HG03135 (cell line): ENCODE data around the gene GOLGA8N.
A peak's percentile ranks its signal among the peaks of the same experiment; 100 is the strongest.
"Not testable (repeated sequence)": the region's sequence is repeated elsewhere in the genome, so short reads cannot be mapped to it uniquely, and the experiment has no call there.

Experiments used
- ATAC-seq: cut with Tn5 transposase; IDR thresholded peaks from one replicate; pipeline ENCODE4 v1.9.1; 2021; ENCODE audit warnings: mild to moderate bottlenecking, moderate library complexity; ENCODE audit not compliant: unreplicated experiment

The GOLGA8N gene

DNA sequence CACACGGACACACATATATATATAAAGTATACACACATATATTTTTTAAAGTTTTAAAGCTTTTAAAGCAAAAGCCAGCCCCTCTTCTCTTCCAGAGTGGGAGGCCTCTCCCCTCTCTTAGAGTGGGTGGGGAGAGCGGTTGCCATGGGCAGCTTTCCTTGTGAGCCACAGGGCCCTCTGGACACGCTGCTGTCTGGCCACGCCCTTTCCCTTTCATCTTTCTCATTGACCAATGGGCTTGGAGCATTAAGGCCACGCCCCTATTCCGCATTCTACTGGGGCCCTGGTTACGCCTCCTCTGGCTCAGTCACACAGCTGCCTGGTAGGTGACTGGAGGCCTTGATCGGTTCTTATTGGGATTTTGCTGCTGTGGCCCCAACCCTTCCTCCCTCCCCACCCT is at the start of gene GOLGA8N:
GOLGA8N (plus strand) TSS at position 306 of the 400 bp plus-strand sequence.
- not testable (repeated sequence) for ATAC-seq

DNA sequence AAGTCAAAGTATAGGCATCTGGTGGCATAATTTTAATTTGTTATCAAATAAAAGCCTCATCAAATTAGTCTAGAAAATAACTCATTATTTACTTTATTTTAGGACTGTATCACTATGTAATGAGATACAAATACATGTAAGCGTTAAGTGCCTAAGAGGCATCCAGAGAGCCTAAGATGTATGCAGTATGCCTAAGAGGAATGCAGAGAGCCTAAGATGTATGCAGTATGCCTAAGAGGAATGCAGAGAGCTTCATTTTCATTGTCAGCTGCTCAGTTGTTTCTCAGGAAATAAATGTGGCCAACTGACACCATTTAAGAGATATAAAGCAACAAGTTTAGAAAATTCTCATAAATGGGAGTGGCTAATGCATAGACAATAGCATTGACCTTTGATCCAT is 49.8 kb upstream of the GOLGA8N start:
- not testable (repeated sequence) for ATAC-seq

GRCh38 chr15:32545129-32545528 is 48.1 kb upstream of the GOLGA8N start:
- ATAC-seq = not testable (repeated sequence)

- ATAC-seq = not testable (repeated sequence)
These were observed 38.7 kb upstream of the GOLGA8N start for GRCh38 chr15:32554587-32554986.

- ATAC-seq = not testable (repeated sequence)
These were observed 31.1 kb upstream of the GOLGA8N start for GRCh38 chr15:32562198-32562597.

DNA sequence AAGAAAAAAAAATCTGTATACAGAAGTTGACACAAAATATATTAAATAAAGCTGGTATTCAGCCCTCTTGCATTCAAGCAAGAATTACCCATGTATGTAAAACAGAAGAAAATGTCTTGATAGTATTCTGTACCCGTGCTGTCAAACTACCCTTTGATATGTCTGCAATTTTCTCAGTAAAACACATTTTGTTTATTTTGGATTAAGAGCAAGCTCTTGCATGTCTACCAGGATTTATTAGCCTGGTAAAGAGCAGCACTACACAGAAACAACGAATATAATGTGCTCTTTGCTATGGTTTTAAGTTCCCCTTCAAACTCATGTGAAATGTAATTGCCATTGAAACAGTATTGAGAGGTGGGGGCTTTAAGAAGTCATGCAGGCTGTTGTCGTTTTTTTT is 24.3 kb upstream of the GOLGA8N start:
- not testable (repeated sequence) for ATAC-seq

DNA sequence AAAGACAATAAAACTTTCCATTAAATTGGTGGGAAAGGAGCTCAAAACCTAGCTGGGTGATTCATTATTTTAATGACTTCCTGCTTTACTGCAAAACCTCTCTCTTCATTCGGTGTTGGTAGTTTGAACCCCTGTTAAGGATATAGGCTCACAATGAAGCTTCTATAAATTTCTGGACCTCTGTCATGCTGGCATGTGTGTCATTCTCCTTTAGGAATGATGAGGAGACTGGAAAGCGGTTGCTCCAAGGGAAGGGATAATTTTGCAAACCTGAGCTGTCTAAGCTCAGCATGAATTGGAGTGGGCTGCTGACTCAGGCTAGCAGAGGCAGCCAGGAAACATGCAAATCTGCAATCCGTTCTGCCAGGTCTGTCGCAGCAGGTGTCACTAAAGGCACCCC is 14.8 kb upstream of the GOLGA8N start:
- ATAC-seq = not testable (repeated sequence)

DNA sequence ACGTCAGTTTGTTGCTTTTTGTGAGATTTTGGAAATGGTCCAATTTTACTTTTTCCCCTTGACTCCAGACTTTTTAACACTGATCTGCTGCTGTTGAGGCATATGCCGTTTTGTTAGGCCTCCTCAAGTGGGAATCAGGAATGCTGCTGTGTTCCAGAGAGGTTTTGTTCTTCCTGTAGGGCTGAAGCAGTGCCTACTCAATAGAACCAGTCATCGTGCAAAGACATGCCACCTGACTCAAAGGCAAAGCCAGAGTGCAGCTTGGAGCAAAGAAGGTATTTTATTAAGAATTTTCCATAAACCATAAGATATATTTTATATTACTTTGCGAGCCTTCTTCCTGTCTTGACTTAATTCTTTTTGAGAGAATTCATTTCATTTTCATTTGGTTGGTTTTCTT is 7.4 kb upstream of the GOLGA8N start:
- ATAC-seq = not testable (repeated sequence)

DNA sequence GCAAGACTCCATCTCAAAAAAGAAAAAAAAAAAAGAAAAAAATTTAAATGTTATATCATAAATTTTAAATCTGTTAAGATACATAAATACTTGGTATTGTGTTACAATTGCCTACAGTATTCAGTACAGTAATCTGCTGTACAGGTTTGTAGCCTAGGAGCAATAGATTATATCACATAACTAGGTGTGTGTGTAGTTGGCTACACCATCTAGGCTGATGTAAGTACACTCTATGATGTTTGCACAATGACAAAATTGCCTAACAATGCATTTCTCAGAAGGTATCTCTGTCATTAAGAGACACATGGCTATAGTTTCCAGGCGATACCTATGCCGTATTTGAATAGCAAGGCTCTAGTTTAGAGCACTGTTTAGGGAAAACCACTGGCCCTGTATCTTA is 16.3 kb downstream of the GOLGA8N start:
- not testable (repeated sequence) for ATAC-seq

- not testable (repeated sequence) for ATAC-seq
These were observed 17.5 kb downstream of the GOLGA8N start for GRCh38 chr15:32610719-32611118.

GRCh38 chr15:32614712-32615050 is 21.4 kb downstream of the GOLGA8N start:
- peak; percentile 3 for ATAC-seq

DNA sequence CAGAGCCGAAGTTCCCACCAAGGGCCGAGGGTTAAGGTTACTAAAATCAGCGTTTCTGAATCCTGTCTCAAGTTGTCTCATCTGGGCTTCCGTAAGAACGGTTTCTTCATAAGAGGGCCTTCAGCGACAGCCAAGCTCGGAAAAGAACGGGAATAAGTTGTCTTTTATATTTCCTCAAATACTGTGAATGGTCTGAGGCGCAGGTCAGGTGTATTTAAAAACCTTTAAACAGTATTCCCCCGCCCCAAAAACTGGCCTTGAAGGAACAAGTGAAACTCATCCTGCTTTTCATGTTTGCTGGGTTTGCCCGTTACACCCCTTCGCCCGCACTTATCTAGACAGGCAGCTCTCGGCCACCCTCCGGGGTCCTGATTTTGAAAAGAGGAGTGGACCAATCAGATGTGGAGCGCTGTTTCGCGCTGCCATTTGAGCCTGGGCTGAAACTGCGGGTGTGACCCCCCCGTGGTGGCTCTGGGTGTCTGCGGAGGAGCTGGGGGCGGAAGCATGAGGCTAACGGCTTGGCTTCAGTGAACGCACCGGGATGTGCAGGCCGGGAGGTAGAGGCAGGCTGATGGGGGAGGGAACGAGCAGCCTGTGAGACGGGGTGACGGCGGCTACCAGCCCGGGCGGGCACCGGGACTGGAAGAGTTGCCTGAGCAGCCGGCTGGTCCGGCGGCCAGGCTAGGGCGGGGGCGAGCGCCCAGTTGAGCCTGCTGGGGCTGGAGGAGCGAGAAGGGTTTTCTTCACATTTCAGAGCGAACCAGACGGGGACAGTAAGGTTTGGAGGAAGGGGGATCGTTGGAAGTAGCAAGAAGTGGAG is 22.0 kb downstream of the GOLGA8N start, which contains the start of gene ARHGAP11A:
ARHGAP11A (plus strand) TSS at position 454 of the 820 bp plus-strand sequence. CDS start 708 bp downstream, outside the sequence.
- peak; percentile 71 for ATAC-seq

GRCh38 chr15:32615871-32616426 is 22.7 kb downstream of the GOLGA8N start:
- ATAC-seq = peak; percentile 7

GRCh38 chr15:32636410-32636809 is 43.2 kb downstream of the GOLGA8N start:
- ATAC-seq = no peak

- peak; percentile 49 for ATAC-seq
These were observed 43.8 kb downstream of the GOLGA8N start for GRCh38 chr15:32636908-32637567.

GRCh38 chr15:32637704-32638103 is 44.4 kb downstream of the GOLGA8N start:
- ATAC-seq = no peak

GRCh38 chr15:32641517-32642059 is 48.3 kb downstream of the GOLGA8N start, which contains the start of gene SCG5:
Gene SCG5 (plus strand): TSS chr15:32641710. CDS start chr15:32643593, 1,883 bp downstream.
- no peak for ATAC-seq

DNA sequence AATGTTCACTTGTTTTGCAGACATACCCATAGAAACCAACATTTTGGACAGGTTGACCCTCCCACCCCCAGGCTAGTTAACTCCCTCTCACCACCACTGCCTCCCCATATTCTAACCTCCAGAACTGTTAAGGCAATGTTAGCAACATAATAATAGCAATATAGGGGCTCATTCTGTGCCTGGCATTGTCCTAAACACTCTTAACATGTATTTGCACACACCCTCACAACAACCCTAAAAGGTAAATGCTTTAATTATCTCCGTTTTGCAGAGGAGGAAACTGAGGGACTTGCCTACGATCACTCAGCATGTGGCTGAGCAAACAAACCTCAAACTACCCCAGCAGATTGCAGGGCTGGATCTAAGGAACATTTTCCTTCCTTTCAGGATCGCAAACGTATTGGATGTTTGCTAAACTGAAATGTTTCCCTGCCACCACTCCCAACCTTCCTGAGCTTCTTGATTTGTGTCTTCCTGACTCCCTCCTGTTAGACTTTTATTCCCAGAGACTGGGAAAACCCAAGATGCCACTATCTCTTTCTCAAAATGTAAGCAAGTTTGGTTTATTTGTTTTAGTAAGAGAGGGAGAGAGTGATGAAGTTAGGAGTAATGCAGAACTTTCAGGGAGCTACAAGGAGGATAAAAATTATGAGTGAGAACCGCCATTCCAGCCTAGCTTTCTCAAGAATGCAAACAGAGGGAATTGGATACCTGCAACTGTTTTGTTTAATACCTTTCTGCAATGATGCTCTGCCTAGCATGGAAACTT is 49.6 kb downstream of the GOLGA8N start:
- ATAC-seq = no peak

DNA sequence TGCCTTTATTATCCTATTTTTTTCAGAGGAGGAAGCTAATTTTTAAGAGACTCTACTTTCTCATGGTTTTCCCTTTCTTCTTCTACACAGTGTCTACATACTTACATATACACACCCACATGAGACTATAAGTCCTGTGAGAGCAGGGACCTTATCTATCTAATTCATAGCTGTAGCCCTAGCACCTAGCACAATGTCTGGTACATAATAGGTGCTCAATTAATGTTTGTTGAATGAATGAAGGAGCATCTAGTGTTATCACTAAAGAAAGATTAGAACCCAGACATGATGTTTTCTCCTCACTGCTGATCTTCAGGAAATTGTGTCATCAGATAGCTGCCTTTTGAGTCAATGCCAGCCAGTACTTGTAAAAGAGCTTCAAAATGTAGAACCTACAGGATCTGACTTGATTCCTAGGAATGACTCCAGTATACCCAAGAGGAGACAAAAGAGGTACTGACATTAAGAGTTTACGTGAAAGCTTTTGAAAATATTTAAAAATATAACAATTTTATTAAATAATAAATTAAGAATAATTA is 50.7 kb downstream of the GOLGA8N start:
- ATAC-seq = no peak

DNA sequence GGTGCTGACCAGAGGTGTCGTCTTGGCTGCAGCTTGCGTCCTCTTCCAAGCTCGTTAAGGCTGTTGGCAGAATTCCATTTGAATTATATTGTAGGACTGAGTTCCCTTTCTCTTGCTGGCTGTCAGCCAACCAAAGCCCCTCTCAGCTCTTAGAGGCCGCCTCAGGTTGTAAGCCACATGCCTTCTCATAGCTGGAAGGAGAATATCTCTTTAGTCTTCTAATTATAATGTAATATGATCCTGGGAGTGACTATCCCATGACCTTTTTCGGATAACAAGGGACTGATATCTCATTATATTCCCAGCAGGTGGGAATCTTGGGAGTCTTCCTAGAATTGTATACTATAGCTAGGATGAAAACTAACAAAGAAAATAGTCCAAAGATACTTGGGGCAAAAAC is 53.0 kb downstream of the GOLGA8N start:
- ATAC-seq = no peak
